HG03139 (cell line): ENCODE data around the gene SMOC2.
"Not testable (repeated sequence)": the region's sequence is repeated elsewhere in the genome, so short reads cannot be mapped to it uniquely, and the experiment has no call there.

Experiments
- ATAC-seq: cut with Tn5 transposase; IDR thresholded peaks from one replicate; pipeline ENCODE4 v1.9.1; 2021; ENCODE audit not compliant: unreplicated experiment

The SMOC2 gene

GRCh38 chr6:168699631-168700295 lies 258.8 kb downstream of the SMOC2 start:
- no peak for ATAC-seq

GRCh38 chr6:168700880-168701279 lies 259.9 kb downstream of the SMOC2 start:
- ATAC-seq, result no peak

- ATAC-seq, result no peak
Measured at GRCh38 chr6:168703990-168704389, 263.0 kb downstream of the SMOC2 start.

GRCh38 chr6:168704678-168705077 lies 263.7 kb downstream of the SMOC2 start:
- ATAC-seq, result no peak

- ATAC-seq, result not testable (repeated sequence)
Measured at GRCh38 chr6:168705271-168705670, 264.3 kb downstream of the SMOC2 start.

- no peak for ATAC-seq
Measured at GRCh38 chr6:168706471-168707177, 265.6 kb downstream of the SMOC2 start.

GRCh38 chr6:168708526-168708925 lies 267.5 kb downstream of the SMOC2 start:
- no peak for ATAC-seq

GRCh38 chr6:168708984-168709383 lies 268.0 kb downstream of the SMOC2 start:
- ATAC-seq, result no peak

- no peak for ATAC-seq
Measured at GRCh38 chr6:168709390-168709789, 268.4 kb downstream of the SMOC2 start.

GRCh38 chr6:168709991-168710390 lies 269.0 kb downstream of the SMOC2 start:
- ATAC-seq, result no peak

- ATAC-seq, result no peak
Measured at GRCh38 chr6:168711049-168711640, 270.2 kb downstream of the SMOC2 start.

GRCh38 chr6:168711666-168712300 lies 270.8 kb downstream of the SMOC2 start:
- ATAC-seq, result no peak

- no peak for ATAC-seq
Measured at GRCh38 chr6:168712993-168713392, 272.0 kb downstream of the SMOC2 start.

GRCh38 chr6:168713839-168714238 lies 272.9 kb downstream of the SMOC2 start:
- ATAC-seq, result no peak

GRCh38 chr6:168714547-168715260 lies 273.7 kb downstream of the SMOC2 start:
- ATAC-seq, result no peak

- no peak for ATAC-seq
Measured at GRCh38 chr6:168715643-168716481, 274.9 kb downstream of the SMOC2 start.

GRCh38 chr6:168716581-168716980 lies 275.6 kb downstream of the SMOC2 start:
- no peak for ATAC-seq

- ATAC-seq, result no peak
Measured at GRCh38 chr6:168717491-168717890, 276.5 kb downstream of the SMOC2 start.
